NCI-H524 (cell line): ENCODE results near the gene ADAMTS2.

Experiments used
- DNase-seq, 2 experiments: peaks; one replicate each; lab custom pipeline; 2025; lab: John Stamatoyannopoulos, UW

Gene ADAMTS2

GRCh38 chr5:179124853-179125788, 220.1 kb downstream of the ADAMTS2 start:
- no peak for DNase-seq

GRCh38 chr5:179124273-179124852, 220.9 kb downstream of the ADAMTS2 start:
- no peak for DNase-seq

DNA sequence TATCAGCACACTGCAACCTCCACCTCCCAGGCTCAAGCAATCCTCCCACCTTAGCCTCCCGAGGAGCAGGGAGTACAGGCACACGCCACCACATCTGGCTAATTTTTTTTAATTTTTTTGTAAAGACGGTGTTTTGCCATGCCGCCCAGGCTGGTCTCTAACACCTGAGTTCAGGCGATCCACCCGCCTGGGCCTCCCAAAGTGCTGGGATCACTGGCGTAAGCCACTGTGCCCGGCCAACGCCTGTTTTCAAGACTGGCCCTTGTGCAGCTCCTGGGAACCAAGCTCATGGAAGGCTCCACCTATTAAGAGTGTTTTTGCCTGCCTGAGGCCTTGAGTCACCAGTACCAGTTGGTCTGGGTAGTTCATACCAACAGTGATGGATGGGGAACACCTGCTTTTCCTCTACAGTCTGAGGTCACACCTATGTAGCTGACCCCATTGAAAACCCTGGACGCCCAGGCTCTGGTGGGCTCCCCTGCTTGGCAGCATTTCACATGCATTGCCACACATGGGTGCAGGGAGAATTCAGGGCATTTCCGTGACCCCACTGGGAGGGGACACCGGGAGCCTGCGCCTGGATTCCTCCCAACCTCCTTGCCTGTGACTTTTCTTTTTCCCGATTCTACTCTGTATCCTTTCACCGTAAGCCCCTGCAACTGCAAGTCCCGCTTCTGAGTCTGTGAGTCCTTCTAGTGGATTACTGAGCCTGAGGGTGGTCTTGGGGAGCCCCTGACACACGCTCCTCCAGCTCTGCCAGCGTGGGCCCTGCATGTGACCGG, 221.6 kb downstream of the ADAMTS2 start:
- DNase-seq: no peak

DNA sequence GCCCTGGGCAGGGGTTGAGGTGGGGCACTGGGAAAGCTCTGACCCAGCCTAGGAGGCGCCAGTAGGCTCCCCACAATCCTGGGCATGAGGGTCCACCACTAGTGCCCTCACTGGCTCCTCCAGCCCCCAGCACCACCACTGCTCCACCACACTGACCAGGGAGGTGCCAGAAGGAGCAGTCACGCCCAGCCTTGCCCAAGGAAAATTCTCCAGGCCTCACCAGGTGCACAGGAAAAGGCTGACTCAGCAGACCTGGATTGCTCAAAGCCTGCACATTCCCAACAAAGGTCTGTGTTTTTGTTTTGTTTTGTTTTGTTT, 222.2 kb downstream of the ADAMTS2 start:
- DNase-seq: no peak

- no peak for DNase-seq
These were observed 222.7 kb downstream of the ADAMTS2 start for GRCh38 chr5:179122411-179123108.

GRCh38 chr5:179121667-179122111, 223.6 kb downstream of the ADAMTS2 start:
- no peak for DNase-seq

- no peak for DNase-seq
These were observed 224.2 kb downstream of the ADAMTS2 start for GRCh38 chr5:179120951-179121666.

DNA sequence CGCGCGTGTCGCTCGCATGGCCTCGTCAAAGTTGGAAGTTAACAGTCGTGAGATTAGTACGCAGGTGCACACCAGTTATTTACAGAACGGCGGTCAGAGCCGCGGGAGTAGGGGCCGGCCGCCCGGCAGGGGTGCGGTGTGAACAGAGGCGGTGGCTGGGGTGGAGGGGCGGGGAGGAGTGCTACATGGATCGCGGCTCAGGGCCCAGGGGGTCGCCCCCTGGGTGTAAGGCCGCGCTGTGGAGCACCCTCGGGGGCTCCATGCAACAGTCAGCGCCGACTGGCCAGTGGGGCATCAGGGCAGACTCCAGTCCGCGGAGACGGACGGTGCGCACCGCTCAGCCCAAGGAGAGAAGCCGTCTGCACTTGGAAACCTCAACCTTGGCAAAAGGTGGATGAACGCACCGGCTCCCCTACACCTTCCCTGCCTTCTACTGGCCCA, 224.8 kb downstream of the ADAMTS2 start:
- no peak for DNase-seq

DNA sequence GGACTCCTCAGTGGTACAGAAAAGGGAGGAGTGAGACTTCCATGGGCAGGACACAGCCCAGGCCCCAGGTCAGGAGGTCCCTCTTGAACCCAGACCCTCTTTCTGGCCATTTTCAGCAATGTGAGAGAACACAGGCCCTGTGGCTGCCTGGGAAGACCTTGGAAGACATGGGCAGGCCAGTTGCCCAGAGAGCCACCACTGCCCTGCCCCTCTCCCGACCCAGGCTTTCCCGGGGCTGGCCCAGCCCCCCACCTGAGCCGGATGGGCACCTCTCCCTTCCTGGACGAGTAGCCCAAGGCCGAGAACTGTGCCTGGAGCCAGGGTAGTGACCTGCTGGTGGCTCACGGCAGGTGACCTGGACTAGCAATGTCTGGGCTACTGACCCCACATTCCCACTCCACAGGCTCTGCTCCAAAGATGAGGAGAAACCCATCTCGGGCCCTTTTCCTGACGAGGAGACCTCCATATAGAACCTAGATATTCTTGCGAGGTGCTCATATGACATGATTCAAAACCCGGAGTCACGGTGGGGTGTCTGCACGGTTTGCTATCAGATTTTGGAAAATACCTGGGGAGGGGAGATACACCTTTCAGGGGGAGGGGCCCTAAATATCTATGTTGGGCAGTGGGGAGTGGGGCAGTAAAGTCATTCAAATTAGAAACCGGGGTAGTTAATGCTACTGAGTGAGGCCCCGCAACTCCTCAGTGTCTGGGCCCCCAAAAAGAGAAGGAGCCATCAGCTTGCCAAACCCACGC, 225.7 kb downstream of the ADAMTS2 start:
- DNase-seq: no peak

DNA sequence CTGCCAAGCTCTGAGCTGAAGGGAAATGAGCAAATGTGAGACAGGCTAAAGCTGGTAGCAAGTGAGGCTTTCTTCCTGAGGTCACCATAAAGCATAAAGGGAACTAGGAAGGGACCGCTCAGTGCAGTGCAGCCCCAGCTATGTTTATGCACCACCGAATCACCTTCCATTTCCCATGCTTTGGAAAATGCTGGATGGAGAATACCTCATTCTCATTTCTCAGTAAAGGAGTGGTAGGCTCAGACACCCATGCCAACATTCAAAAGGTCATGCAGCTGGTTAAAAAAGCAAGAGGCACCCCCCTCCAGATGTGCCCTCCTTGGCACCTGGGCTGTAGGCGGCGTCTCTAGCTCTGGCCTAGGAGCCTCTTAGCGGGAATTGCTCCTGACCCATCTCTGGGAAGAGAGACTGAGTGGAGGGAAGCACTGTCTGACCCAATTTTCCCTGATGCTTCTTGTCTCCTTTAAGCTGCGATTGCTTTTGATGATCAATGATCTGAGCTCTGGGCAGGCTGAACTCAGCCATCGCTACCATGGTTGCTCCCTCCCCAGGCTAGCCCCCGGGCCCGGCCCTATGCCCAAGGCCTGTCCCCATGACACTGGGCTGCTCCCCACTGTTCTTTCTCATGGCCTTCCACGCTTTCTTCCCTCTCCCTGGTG, 226.4 kb downstream of the ADAMTS2 start:
- no peak for DNase-seq

DNA sequence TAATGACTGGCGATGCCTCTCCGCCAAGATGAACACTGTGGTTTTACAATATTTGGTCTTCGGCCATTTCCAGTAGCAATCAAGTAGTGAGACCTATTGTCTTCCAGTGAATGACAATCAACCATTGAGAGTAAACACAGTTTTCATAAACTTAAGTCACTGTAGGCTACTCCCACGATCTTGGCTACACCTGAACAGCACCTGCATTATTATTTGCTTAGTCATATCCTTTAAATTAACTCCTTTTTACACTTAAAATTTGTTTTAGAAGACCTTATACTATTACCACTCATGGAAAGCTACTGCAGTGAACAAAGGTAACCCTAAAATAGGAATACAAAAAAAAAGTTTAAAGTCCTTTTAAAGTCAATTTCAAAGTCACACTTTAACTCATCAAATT, 226.9 kb downstream of the ADAMTS2 start:
- no peak for DNase-seq

- no peak for DNase-seq
These were observed 229.3 kb downstream of the ADAMTS2 start for GRCh38 chr5:179115845-179116524.

DNA sequence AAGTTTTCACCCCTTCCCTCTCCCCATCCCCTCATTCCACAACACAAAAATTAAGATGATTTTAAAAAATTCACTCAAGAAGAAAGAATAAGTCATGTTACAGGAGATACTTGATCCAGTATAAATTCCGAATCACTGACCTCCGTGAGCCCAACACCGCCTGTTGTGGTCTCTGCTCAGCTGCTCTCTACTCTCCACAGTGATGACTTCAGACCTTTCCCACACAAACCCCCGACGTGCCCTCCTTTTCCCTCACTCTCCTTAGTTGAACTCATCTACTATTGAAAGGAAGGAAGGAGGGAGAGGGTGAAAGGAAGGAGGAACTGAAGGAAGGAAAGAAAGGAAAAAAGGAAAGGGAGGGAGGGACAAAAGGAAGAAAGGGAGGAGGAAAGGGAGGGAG, 230.0 kb downstream of the ADAMTS2 start:
- no peak for DNase-seq

GRCh38 chr5:179114756-179115155, 230.5 kb downstream of the ADAMTS2 start:
- no peak for DNase-seq

DNA sequence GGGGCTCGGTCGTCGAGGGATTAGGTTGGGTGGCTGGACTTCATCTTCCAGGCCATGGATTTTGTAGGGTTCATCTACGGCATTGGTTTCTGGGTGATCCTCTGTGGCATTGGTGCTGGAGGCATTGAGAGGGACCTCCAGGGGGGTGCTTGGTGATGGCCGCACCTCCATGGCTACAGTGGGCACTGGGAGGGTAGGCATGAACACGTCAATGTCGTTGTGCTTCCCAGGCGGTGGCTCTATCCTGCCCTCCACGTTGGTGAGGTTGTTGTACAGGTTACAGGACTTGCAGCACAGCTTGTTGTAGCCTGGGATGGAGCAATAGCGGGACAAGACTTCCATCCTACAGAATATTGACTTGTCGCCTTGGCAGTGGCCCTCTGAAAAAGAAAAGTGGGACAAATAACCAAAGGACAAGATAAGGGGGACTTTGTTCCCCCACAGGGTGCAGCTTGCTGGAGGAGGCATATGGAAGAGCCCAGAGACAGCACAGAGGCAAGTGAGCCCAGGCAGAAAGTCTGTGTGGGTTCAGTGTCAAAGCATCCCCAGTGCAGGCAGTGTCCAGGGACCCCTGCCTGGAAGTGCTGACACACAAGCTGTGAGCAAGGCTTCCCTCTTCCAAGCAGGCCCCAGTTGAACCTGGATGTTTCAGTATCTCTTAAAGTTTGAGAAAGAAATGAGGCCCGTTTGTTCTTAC, 231.2 kb downstream of the ADAMTS2 start:
- no peak for DNase-seq

GRCh38 chr5:179113143-179113530, 232.1 kb downstream of the ADAMTS2 start:
- no peak for DNase-seq

DNA sequence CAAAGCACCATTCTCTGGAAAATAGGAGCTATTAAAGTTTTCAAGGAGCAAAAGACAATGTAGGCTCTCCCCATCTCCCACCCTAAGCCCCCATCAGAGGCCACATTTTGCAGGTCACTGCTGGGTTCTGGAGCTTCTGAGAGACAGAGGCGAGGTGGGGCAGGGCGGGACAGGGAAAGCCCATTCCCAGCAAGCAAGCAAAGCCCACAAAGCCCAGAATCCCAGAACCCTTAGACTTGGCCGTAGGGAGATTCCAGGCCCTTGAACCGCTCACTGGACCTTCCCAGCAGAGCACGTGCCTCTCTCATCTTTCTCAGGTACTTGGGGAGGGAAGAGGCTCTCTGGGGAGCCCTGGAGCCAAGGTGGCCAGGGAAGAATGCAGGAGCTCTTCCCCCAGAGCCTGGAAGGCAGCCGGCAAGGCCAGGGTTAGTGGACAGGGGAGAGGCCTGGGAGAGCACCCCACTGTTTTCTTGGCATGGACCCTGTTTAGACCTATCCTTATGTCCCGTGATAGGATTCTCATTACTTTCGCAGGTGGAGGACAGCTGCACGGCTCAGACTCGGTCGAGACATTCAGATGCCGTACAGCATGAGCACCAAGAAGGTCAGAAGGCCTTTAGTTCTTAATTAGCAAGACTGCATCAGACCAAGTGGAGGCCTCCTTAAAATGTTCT, 232.7 kb downstream of the ADAMTS2 start:
- no peak for DNase-seq
